ENCODE data around the gene AGBL4. TPM values are rescaled to one million over a fixed set of nuclear protein-coding genes. Genes with fewer than 3 reads are reported as not detected.
A peak's percentile ranks its signal among the peaks of the same experiment; 100 is the strongest.
"Not testable (repeated sequence)": the region's sequence is repeated elsewhere in the genome, so short reads cannot be mapped to it uniquely, and the experiment has no call there.

The AGBL4 gene
- total and polyA plus RNA-seq, 10 donors = 0.05 to 1.8 (median 0.32) TPM; not detected in 1

DNA sequence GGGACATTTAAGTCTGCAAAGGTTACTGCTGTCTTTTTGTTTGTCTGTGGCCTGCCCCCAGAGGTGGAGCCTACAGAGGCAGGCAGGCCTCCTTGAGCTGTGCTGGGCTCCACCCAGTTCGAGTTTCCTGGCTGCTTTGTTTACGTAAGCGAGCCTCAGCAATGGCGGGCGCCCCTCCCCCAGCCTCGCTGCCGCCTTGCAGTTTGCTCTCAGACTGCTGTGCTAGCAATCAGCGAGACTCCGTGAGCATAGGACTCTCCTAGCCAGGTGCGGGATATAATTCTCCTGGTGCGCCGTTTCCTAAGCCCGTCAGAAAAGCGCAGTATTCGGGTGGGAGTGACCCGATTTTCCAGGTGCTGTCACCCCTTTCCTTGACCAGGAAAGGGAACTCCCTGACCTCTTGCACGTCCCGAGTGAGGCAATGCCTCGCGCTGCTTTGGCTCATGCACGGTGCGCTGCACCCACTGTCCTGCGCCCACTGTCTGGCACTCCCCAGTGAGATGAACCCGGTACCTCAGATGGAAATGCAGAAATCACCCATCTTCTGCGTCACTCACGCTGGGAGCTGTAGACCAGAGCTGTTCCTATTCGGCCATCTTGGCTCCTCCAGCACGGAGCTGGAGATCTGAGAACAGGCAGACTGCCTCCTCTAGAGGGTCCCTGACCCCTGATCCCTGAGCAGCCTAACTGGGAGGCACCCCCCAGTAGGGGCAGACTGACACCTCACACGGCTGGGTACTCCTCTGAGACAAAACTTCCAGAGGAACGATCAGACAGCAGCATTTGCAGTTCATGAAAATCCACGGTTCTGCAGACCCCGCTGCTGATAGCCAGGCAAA lies 766.3 kb downstream of the AGBL4 start:
- H3K36me3 ChIP-seq; H3K4me1 ChIP-seq; H3K27me3 ChIP-seq (replicated peaks in 1 of 7); intact Hi-C loops (cut with DNase I; ENCODE audit: low total_unique reads): not testable (repeated sequence)
- Histone ChIP-seq H3K9me3 (peaks cover 0 to 40% (median 20%) of the 10 kb centered on the region in 8 donors), H3K27ac (peak overlapping the region in 3 of 8 donors; percentile 43 to 61 (median 52)), H3K4me3 (peak overlapping the region in 1 of 8 donors; percentile 48)
- TF ChIP-seq POLR2AphosphoS5 (IDR thresholded peaks at IDR 0.05) = peak in 1 of 3 donors; percentile 37
- 77 to 83% (median 81%) methylated on average over 31 to 32 of the region's 32 CpGs for WGBS, 5 donors
- peak; percentile 70 for DNase-seq

DNA sequence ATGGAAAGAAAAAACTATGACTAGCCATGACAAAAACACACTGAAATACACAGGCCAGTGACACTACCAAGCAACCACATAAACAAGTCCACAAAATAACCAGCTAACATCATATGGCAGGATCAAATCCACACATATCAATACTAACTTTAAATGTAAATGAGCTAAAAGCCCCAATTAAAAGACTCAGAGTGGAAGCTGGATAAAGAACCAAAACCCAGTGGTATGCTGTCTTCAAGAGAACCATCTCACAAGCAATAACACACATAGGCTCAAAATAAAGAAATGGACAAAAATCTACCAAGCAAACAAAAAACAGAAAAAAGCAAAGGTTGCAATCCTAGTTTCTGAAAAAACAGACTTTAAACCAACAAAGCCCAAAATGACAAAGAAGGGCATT lies 770.8 kb downstream of the AGBL4 start:
- H3K9me3 ChIP-seq = peaks cover 0 to 46% (median 26%) of the 10 kb centered on the region in 8 donors
- no peak overlapping the region for H3K27ac ChIP-seq
- no peak overlapping the region for H3K4me3 ChIP-seq
- H3K4me1 ChIP-seq = no peaks in the 10 kb centered on the region
- TF ChIP-seq POLR2AphosphoS5 (IDR thresholded peaks at IDR 0.05) (no peak), POLR2A (IDR thresholded peaks at IDR 0.05) (no peak)
- TF ChIP-seq, protein P1, sequence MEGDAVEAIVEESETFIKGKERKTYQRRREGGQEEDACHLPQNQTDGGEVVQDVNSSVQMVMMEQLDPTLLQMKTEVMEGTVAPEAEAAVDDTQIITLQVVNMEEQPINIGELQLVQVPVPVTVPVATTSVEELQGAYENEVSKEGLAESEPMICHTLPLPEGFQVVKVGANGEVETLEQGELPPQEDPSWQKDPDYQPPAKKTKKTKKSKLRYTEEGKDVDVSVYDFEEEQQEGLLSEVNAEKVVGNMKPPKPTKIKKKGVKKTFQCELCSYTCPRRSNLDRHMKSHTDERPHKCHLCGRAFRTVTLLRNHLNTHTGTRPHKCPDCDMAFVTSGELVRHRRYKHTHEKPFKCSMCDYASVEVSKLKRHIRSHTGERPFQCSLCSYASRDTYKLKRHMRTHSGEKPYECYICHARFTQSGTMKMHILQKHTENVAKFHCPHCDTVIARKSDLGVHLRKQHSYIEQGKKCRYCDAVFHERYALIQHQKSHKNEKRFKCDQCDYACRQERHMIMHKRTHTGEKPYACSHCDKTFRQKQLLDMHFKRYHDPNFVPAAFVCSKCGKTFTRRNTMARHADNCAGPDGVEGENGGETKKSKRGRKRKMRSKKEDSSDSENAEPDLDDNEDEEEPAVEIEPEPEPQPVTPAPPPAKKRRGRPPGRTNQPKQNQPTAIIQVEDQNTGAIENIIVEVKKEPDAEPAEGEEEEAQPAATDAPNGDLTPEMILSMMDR (IDR thresholded peaks at IDR 0.05 in 8 of 11, conservative IDR thresholded peaks at IDR 0.05 in 3 of 11) = no peak
- intact Hi-C loops (cut with DNase I; ENCODE audit: low total_unique reads) = no loop called here
- no peaks in the 10 kb centered on the region for H3K36me3 ChIP-seq
- H3K27me3 ChIP-seq (replicated peaks in 1 of 7) = no peaks in the 10 kb centered on the region
- DNase-seq = no peak

DNA sequence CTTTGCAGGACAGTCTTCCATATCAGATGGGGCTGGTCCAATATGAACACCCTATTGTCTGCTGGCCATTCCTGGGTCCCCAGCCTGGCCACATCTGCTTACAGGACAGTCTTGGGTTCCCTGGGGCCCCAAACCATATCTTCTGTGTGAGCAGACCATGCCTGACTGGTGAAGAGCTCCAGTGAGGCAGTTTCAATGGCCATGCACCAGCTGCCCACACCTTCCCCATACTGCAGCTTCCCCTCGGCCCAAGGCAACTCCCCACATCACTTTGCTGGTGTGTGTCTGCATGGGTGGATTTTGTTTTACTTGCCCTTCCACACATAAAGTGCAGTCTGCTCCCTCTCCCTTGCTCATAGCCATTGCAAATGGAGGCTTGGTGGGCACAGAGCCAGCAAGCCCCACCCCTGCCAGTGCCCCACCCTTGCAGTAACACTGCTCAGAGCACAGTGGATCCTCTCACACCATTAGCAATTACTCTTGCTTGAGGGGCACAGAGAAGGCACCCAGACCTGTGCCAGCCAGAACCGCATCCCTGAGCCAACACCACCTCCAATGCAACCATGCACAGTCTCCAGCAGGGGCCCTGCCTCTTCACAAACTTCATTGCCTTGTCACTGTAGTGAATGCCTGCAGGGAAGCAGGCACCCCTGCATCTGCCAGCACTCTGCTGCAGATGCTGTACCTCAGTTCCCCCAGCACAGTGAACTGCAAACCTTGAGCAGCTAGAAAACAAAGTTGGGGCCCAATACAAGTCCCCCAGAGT lies 772.6 kb downstream of the AGBL4 start:
- TF ChIP-seq POLR2A (IDR thresholded peaks at IDR 0.05) (no peak), POLR2AphosphoS5 (IDR thresholded peaks at IDR 0.05) (no peak)
- TF ChIP-seq, protein P1 (IDR thresholded peaks at IDR 0.05 in 8 of 11, conservative IDR thresholded peaks at IDR 0.05 in 3 of 11) = no peak
- no peaks in the 10 kb centered on the region for H3K27me3 ChIP-seq (replicated peaks in 1 of 7)
- no peak overlapping the region for H3K27ac ChIP-seq
- WGBS, 5 donors = 76 to 94% (median 85%) methylated on average over 1 to 2 of the region's 2 CpGs
- H3K9me3 ChIP-seq = peaks cover 0 to 38% (median 24%) of the 10 kb centered on the region in 8 donors
- DNase-seq = no peak
- intact Hi-C loops (cut with DNase I; ENCODE audit: low total_unique reads) = no loop called here
- no peaks in the 10 kb centered on the region for H3K4me1 ChIP-seq
- no peak overlapping the region for H3K4me3 ChIP-seq
- H3K36me3 ChIP-seq = no peaks in the 10 kb centered on the region

DNA sequence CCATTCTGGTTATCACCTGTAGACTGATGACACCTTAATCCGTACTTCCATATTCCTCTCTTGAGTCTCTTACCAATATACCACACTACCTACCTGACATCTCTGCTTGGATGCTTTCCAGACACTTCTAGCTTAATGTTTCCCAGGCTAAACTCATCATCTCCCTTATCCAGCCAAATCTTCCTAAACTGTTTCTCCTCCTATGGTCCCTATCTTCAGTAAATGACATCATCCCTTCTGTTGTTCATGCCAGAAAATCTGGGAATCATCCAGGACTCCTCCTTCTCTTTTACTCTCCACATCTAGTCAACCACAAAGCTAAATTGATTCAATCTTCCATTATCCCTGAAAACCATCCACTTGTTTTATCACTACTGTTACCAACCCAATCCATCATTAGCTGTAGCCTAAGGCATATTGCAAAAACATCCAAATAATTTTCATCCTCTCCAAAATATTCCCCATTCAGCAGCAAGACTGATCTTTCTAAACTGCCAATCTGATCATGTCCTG lies 783.0 kb downstream of the AGBL4 start:
- intact Hi-C loops (cut with DNase I; ENCODE audit: low total_unique reads) = no loop called here
- no peaks in the 10 kb centered on the region for H3K27me3 ChIP-seq (replicated peaks in 1 of 7)
- no peak overlapping the region for H3K4me3 ChIP-seq
- TF ChIP-seq, protein P1 (IDR thresholded peaks at IDR 0.05 in 8 of 11, conservative IDR thresholded peaks at IDR 0.05 in 3 of 11) = no peak
- TF ChIP-seq POLR2A (IDR thresholded peaks at IDR 0.05) = no peak
- TF ChIP-seq POLR2AphosphoS5 (IDR thresholded peaks at IDR 0.05) = no peak
- 86 to 97% (median 88%) methylated on average over 1 of the region's 1 CpG for WGBS, 5 donors
- H3K9me3 ChIP-seq = peaks cover 0 to 16% (median 0%) of the 10 kb centered on the region in 8 donors
- no peak overlapping the region for H3K27ac ChIP-seq
- H3K4me1 ChIP-seq = no peaks in the 10 kb centered on the region
- DNase-seq = no peak
- no peaks in the 10 kb centered on the region for H3K36me3 ChIP-seq
